Astrocyte (in vitro differentiated cells and primary cell): ENCODE data around the gene CD226. TPM values are rescaled to one million over a fixed set of nuclear protein-coding genes. Genes with fewer than 3 reads are reported as not detected.
"Not testable (repeated sequence)": the region's sequence is repeated elsewhere in the genome, so short reads cannot be mapped to it uniquely, and the experiment has no call there.

ENCODE experiments used
- DNase-seq: peaks from one replicate; pipeline ENCODE4 v3.0.0-alpha.2; 2010; ENCODE audit warnings: low read depth
- FAIRE-seq: peaks from 2 replicates; lab custom pipeline; 2011; peaks lifted over from hg19 to GRCh38; lab: Jason Lieb, UNC
- H2AFZ ChIP-seq: 2 replicates; pipeline ENCODE4 v1.6.0; 2012; ENCODE audit warnings: low read depth, low read length, inconsistent platforms
- H3K27ac ChIP-seq: 2 replicates; pipeline ENCODE4 v1.5.1; 2011; ENCODE audit warnings: low read depth, low read length, inconsistent platforms
- H3K27me3 ChIP-seq: 2 replicates; pipeline ENCODE4 v1.6.0; 2011; ENCODE audit warnings: low read length, inconsistent platforms; ENCODE audit not compliant: insufficient read depth
- H3K36me3 ChIP-seq: 2 replicates; pipeline ENCODE4 v1.5.1; 2011; ENCODE audit warnings: low read length, inconsistent platforms; ENCODE audit not compliant: insufficient read depth
- H3K4me1 ChIP-seq: 2 replicates; pipeline ENCODE4 v1.5.1; 2011; ENCODE audit warnings: low read length, inconsistent platforms; ENCODE audit not compliant: insufficient read depth
- H3K4me2 ChIP-seq: 2 replicates; pipeline ENCODE4 v1.6.0; 2012; ENCODE audit warnings: low read length, inconsistent platforms
- H3K4me3 ChIP-seq: 2 replicates; pipeline ENCODE4 v1.5.1; 2011; ENCODE audit warnings: low read depth, mild to moderate bottlenecking, low read length, inconsistent platforms; ENCODE audit not compliant: insufficient read depth
- H3K79me2 ChIP-seq: 2 replicates; pipeline ENCODE4 v1.6.0; 2012; ENCODE audit warnings: mild to moderate bottlenecking, low read length, inconsistent platforms; ENCODE audit not compliant: insufficient read depth
- H3K9ac ChIP-seq: 2 replicates; pipeline ENCODE4 v1.6.0; 2012; ENCODE audit warnings: mild to moderate bottlenecking, low read length, inconsistent platforms
- H3K9me3 ChIP-seq: 2 replicates; pipeline ENCODE4 v1.5.1; 2012; ENCODE audit warnings: low read depth, mild to moderate bottlenecking, low read length, inconsistent platforms; ENCODE audit not compliant: insufficient read depth
- H4K20me1 ChIP-seq: 2 replicates; pipeline ENCODE4 v1.6.0; 2012; ENCODE audit warnings: low read length, inconsistent platforms; ENCODE audit not compliant: insufficient read depth
- H3K27ac Mint-ChIP-seq: one replicate; pipeline ENCODE4 v1.8.0; 2021; ENCODE audit warnings: mild to moderate bottlenecking, mixed read lengths; ENCODE audit not compliant: unreplicated experiment
- H3K27me3 Mint-ChIP-seq: one replicate; pipeline ENCODE4 v1.8.0; 2021; ENCODE audit warnings: low read depth, mixed read lengths; ENCODE audit not compliant: unreplicated experiment
- H3K36me3 Mint-ChIP-seq: one replicate; pipeline ENCODE4 v1.8.0; 2021; ENCODE audit warnings: low read depth, mixed read lengths; ENCODE audit not compliant: unreplicated experiment
- H3K4me1 Mint-ChIP-seq: one replicate; pipeline ENCODE4 v1.8.0; 2021; ENCODE audit warnings: low read depth, mixed read lengths; ENCODE audit not compliant: unreplicated experiment
- H3K4me3 Mint-ChIP-seq: one replicate; pipeline ENCODE4 v1.8.0; 2021; ENCODE audit warnings: mild to moderate bottlenecking, moderate library complexity, mixed read lengths; ENCODE audit not compliant: unreplicated experiment
- H3K9me3 Mint-ChIP-seq: one replicate; pipeline ENCODE4 v1.8.0; 2021; ENCODE audit warnings: mild to moderate bottlenecking, mixed read lengths; ENCODE audit not compliant: unreplicated experiment
- EZH2 ChIP-seq: IDR thresholded peaks from 2 replicates; pipeline ENCODE4 v1.6.1; 2012; ENCODE audit warnings: mild to moderate bottlenecking, low read length, inconsistent platforms; ENCODE audit not compliant: insufficient read depth
- total RNA-seq: library from RNA; stranded (reverse); gene quantifications from 2 replicates; pipeline ENCODE4 v1.2.1, GENCODE V29; 2021
- TF ChIP-seq, protein P1 (sequence below): IDR thresholded peaks from 2 replicates; pipeline ENCODE4 v1.5.1; 2011; ENCODE audit warnings: low read depth, mild to moderate bottlenecking, inconsistent platforms, low read length, moderate library complexity; ENCODE audit not compliant: insufficient read depth

The CD226 gene
- total RNA-seq, 1 donor from 2014 or later: 0.07 TPM

DNA sequence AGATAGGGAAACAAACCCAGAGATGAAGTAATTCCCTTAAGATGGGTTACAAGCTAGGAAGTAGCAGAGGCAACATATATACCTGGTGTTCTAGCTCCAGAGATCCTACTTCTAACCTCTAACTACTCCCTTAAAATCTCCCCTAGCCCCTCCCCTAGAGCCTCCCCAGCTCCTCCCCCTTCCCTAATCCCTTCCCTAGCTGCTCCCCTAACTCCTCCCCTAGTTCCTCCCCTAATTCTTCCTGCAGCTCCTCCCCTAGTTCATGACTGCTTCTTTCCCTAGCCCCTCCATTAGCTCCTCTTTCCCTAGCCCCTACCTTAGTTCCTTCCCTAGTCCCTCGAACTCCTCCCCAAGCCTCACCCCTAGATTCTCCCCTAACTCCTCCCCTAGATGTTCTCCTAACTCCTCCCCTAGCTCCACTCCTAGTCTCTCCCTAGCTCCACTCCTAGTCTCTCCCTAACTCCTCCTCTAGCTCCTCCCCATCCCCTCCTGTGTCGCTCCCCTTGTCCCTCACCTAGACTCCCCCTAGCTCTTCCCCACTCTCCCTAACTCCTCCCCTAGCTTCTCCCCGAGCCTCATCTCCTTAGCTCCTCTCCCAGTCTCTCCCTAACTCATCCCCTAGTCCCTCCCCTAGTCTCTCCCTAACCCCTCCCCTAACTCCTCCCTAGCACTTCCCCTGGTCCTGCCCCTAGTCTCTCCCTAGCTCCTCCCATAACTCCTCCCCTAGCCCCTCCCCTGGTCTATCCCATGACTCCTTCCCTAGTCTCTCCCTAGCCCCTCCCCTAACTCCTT lies 108.9 kb downstream of the CD226 start:
- DNase-seq: no peak
- FAIRE-seq: no peak
- no peaks in the 10 kb centered on the region for H3K9me3 Mint-ChIP-seq

DNA sequence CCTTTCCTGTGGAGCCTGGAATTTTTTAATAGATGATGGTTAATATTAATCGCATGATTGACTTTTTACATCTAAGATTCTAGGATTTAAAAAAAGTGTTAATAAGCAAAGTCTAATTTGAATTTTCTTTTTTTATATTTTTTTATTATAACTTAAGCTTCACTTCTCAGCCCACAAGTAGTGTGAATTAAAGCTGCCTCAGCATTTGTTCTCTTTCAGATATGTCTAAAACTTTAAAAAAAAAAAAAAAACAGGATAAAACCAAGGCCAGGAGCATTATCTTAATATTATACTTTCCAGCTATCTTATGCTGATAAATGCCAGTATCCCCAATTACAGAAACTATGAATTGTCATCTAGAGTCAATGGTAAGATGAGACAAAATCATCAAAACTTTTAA lies 109.7 kb downstream of the CD226 start:
- no peak overlapping the region for H3K4me3 ChIP-seq
- Mint-ChIP-seq H3K36me3 (no peaks in the 10 kb centered on the region), H3K27ac (no peak overlapping the region), H3K4me3 (no peak overlapping the region), H3K27me3 (no peaks in the 10 kb centered on the region), H3K9me3 (no peaks in the 10 kb centered on the region), H3K4me1 (no peaks in the 10 kb centered on the region)
- no peak for FAIRE-seq
- TF ChIP-seq, protein P1, sequence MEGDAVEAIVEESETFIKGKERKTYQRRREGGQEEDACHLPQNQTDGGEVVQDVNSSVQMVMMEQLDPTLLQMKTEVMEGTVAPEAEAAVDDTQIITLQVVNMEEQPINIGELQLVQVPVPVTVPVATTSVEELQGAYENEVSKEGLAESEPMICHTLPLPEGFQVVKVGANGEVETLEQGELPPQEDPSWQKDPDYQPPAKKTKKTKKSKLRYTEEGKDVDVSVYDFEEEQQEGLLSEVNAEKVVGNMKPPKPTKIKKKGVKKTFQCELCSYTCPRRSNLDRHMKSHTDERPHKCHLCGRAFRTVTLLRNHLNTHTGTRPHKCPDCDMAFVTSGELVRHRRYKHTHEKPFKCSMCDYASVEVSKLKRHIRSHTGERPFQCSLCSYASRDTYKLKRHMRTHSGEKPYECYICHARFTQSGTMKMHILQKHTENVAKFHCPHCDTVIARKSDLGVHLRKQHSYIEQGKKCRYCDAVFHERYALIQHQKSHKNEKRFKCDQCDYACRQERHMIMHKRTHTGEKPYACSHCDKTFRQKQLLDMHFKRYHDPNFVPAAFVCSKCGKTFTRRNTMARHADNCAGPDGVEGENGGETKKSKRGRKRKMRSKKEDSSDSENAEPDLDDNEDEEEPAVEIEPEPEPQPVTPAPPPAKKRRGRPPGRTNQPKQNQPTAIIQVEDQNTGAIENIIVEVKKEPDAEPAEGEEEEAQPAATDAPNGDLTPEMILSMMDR: no peak
- no peak for TF ChIP-seq EZH2
- H3K9me3 ChIP-seq: no peaks in the 10 kb centered on the region
- H3K27me3 ChIP-seq: no peaks in the 10 kb centered on the region
- H2AFZ ChIP-seq: no peak overlapping the region
- no peaks in the 10 kb centered on the region for H3K79me2 ChIP-seq
- H3K9ac ChIP-seq: no peak overlapping the region
- H3K4me2 ChIP-seq: no peak overlapping the region
- no peak overlapping the region for H3K27ac ChIP-seq
- H4K20me1 ChIP-seq: no peaks in the 10 kb centered on the region
- peaks cover 11% of the 10 kb centered on the region for H3K4me1 ChIP-seq
- DNase-seq: no peak
- H3K36me3 ChIP-seq: no peaks in the 10 kb centered on the region

More for the DNA sequence above, 108.9 kb downstream of the CD226 start:
- no peaks in the 10 kb centered on the region for H3K9me3 ChIP-seq
- H3K79me2 ChIP-seq: no peaks in the 10 kb centered on the region
- Mint-ChIP-seq H3K4me1 (no peaks in the 10 kb centered on the region), H3K36me3 (no peaks in the 10 kb centered on the region), H3K4me3 (no peak overlapping the region), H3K27me3 (no peaks in the 10 kb centered on the region), H3K27ac (no peak overlapping the region)
- H2AFZ ChIP-seq: no peak overlapping the region
- H4K20me1 ChIP-seq: no peaks in the 10 kb centered on the region
- H3K27me3 ChIP-seq: no peaks in the 10 kb centered on the region
- no peak overlapping the region for H3K4me3 ChIP-seq
- TF ChIP-seq, protein P1: no peak
- TF ChIP-seq EZH2: no peak
- H3K9ac ChIP-seq: no peak overlapping the region
- no peak overlapping the region for H3K4me2 ChIP-seq
- no peak overlapping the region for H3K27ac ChIP-seq
- H3K36me3 ChIP-seq: no peaks in the 10 kb centered on the region
- peaks cover 11% of the 10 kb centered on the region for H3K4me1 ChIP-seq

DNA sequence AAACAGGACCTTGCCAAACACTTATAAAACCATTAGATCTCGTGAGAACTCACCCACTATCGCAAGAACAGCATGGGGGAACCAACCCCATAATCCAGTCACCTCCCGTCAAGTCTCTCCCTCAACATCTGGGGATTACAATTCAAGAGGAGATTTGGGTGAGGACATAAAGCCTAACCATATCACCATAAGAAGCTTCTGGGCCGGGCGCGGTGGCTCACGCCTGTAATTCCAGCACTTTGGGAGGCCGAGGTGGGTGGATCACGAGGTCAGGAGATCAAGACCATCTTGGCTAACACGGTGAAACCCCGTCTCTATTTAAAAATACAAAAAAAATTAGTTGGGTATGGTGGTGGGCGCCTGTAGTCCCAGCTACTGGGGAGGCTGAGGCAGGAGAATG lies 112.7 kb downstream of the CD226 start:
- H3K9ac ChIP-seq, H3K36me3 ChIP-seq, FAIRE-seq, H3K4me2 ChIP-seq, H3K4me3 Mint-ChIP-seq, DNase-seq, H2AFZ ChIP-seq, H3K27ac Mint-ChIP-seq, H3K27me3 ChIP-seq, H3K79me2 ChIP-seq, H3K36me3 Mint-ChIP-seq, H3K4me1 Mint-ChIP-seq, H3K27ac ChIP-seq, H3K4me1 ChIP-seq, H3K27me3 Mint-ChIP-seq, H3K9me3 ChIP-seq, H4K20me1 ChIP-seq, H3K4me3 ChIP-seq, H3K9me3 Mint-ChIP-seq: not testable (repeated sequence)
